GM12892 (cell line): Measurements from ENCODE around the gene MYO5A.

ENCODE experiments used
- POLR2A ChIP-seq: IDR thresholded peaks from 2 replicates; pipeline ENCODE4 v1.6.1; 2011; ENCODE audit warnings: low read depth, low read length, control low read depth
- POLR2AphosphoS5 ChIP-seq: IDR thresholded peaks from 2 replicates; pipeline ENCODE4 v1.6.1; 2011; ENCODE audit warnings: low read depth, low read length, control low read depth

GRCh38 chr15:52392008-52392687 lies 136.5 kb downstream of the MYO5A start:
- no peak for TF ChIP-seq POLR2A
- no peak for TF ChIP-seq POLR2AphosphoS5
